HAP-1 (cell line): Measurements from ENCODE around the gene ANKFN1.
"Not testable (repeated sequence)": the region's sequence is repeated elsewhere in the genome, so short reads cannot be mapped to it uniquely, and the experiment has no call there.

Experiments used
- DNase-seq, 2 experiments: peaks; one replicate each; pipeline ENCODE4 v3.0.0-alpha.2; 2016 to 2020; ENCODE audit warnings: low spot score in 2 of 2
- H3K27me3 ChIP-seq: fragments of 250-450 bp; sonication (Bioruptor Pico); 2 replicates; pipeline ENCODE4 v1.5.1; 2020; ENCODE audit warnings: low read depth, mild to moderate bottlenecking, moderate library complexity
- H3K36me3 ChIP-seq: fragments of 250-450 bp; sonication (Bioruptor Pico); replicated peaks from 2 replicates; pipeline ENCODE4 v1.5.1; 2020; ENCODE audit warnings: mild to moderate bottlenecking
- H3K4me1 ChIP-seq: fragments of 250-450 bp; sonication (Bioruptor Pico); 2 replicates; pipeline ENCODE4 v1.5.1; 2020; ENCODE audit warnings: mild to moderate bottlenecking
- H3K4me3 ChIP-seq: fragments of 250-450 bp; sonication (Bioruptor Pico); 2 replicates; pipeline ENCODE4 v1.5.1; 2020; ENCODE audit warnings: mild to moderate bottlenecking, moderate library complexity
- H3K9me3 ChIP-seq: fragments of 250-450 bp; sonication (Bioruptor Pico); 2 replicates; pipeline ENCODE4 v1.5.1; 2020; ENCODE audit warnings: mild to moderate bottlenecking, moderate library complexity
- in situ Hi-C: fragments of 300-500 bp; cut with MboI; formaldehyde crosslinking; loops from 3 replicates; pipeline ENCODE4 v1.14.3; 2020; ENCODE audit warnings: low sequenced_read_pairs, inconsistent platforms, mixed read lengths

Gene ANKFN1

DNA sequence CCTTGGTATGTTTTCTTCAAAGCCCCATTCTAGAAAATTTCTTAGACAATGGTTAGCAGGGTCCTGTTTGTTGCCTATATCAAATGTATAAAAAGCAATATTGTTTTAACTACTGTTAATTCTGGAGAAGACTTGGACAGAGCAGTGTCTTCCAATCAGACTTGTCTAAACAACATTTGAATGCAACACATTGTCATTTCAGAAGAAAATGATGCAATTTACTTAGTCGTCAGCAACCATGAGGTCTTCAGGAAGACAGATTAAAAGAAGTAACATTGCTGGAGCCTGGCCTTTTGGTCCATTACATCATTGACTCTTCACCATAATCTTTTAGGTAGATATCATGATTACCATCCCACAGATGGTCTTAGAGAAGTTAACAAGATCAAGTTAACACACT lies 94.5 kb downstream of the ANKFN1 start:
- in situ Hi-C loops, result no loop called here
- Histone ChIP-seq H3K4me3 (no peak overlapping the region), H3K27me3 (no peaks in the 10 kb centered on the region), H3K4me1 (no peaks in the 10 kb centered on the region), H3K9me3 (no peaks in the 10 kb centered on the region), H3K36me3 (no peaks in the 10 kb centered on the region)
- DNase-seq, result no peak

DNA sequence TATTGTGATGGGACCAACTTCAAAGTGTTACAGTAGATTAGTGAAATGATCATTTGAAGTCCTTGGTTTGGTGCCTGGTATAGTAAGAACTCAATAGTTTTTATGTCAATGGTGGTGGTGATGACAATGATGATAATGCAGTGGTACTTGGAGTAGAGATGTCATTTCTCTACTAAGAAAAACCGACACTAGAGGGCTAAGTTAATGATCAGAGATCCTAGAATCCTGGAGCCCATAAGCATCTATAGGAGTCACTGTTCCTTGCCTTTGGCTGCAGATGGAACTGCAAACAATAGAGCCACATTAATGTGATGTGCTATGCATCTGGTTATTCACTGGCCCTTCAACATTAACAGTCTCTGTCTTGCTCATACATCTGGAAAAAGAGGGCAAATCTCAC lies 103.8 kb downstream of the ANKFN1 start:
- H3K9me3 ChIP-seq, result no peaks in the 10 kb centered on the region
- no peak for DNase-seq
- no peaks in the 10 kb centered on the region for H3K36me3 ChIP-seq
- H3K4me3 ChIP-seq, result no peak overlapping the region
- H3K27me3 ChIP-seq, result no peaks in the 10 kb centered on the region
- in situ Hi-C loops, result no loop called here
- no peaks in the 10 kb centered on the region for H3K4me1 ChIP-seq

DNA sequence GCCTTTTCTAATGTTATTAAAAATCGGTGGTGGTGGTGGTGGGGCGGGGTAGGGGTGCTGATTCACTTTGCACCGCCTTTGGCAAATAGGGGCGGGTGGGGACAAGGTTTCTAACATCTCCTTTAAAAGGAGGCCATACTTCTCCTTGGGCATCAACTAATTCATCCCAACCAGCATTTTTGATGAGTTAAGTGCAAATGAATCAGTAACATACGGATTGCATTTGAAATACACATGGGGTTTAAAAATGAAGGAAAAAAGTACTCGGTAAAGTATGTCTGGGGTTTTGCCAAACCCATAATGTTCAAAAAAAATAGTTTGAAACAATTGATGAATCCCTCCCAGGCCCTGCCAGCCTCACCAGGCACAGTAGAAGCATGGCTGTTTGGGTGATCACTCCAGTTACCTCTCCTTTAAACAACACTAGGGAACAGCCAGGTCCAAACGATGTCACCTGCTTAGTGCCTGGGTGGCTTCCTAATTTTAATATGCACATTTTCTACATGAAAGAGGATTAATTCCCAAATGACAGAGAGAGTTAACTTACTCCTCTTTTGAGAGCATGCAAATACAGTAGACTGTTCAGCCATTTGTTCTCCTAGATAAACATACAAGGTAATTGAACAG lies 107.2 kb downstream of the ANKFN1 start:
- no peak for DNase-seq
- in situ Hi-C loops, result no loop called here

DNA sequence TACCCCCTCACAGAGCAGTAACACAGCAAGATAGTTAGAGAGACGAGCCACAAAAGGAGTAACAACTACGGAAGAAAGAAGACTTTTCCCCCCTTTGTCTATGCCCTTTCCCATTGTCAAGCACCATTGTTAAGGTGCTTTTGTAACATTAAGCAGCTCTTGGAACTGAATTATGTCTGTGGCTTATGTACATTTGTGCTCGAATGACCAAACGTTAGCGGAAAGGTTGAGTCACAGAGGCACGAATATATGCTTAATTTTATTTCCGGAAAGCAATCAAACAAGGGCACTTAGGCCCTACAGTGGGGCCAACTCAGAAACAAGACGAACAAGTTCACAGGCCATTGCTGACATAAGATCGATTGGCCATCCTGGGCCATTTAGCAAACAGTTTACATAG lies 109.5 kb downstream of the ANKFN1 start:
- Histone ChIP-seq H3K36me3 (no peaks in the 10 kb centered on the region), H3K9me3 (no peaks in the 10 kb centered on the region), H3K4me3 (no peak overlapping the region), H3K27me3 (no peaks in the 10 kb centered on the region), H3K4me1 (no peaks in the 10 kb centered on the region; the same call in 1 of the 2 replicates)
- DNase-seq, result peak in 1 of 2 experiments; percentile 4
- in situ Hi-C loops, result no loop called here

More for the DNA sequence above, 107.2 kb downstream of the ANKFN1 start:
- no peaks in the 10 kb centered on the region; the same call in 1 of the 2 replicates for H3K4me1 ChIP-seq
- H3K36me3 ChIP-seq, result no peaks in the 10 kb centered on the region
- no peak overlapping the region for H3K4me3 ChIP-seq
- H3K9me3 ChIP-seq, result no peaks in the 10 kb centered on the region
- H3K27me3 ChIP-seq, result no peaks in the 10 kb centered on the region

DNA sequence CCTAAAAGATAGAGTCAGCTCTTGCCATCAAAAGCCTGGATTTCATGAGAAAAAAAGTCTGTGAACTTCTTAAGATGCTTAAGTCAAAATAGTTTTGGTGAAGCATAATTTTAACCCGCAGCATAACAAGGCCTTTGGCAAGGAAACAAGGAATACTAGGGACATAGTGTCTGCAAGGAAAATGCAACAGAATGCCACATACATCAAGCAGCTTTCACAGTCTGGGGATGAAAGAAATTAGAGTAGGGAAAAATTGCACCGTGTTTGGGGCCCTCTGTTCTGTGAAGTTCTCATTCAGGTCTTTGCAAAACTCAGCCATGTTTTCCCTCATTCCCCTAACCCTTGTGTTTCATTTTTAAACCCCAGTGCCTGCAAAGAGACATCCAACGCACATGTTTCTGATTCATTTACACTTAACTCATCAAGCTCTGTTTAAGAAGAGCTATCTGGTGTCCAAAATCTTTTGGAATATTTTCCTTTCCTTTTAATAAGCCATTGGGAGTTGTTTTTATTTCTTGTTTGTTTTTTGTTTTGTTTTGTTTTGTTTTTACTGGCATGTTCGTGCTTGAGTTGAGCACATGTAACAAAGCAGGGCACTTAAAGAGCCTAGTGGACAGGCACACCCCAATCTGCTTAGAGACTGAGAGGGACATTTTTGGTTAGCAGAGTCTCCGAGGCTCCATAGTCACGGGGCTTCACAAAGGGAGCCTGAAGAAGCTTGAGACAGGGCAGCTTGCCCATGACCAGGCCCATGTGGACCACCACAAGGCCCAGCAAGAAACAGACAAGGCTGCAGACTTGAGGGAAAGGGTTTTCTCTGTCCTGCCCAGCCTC lies 116.5 kb downstream of the ANKFN1 start:
- no peaks in the 10 kb centered on the region for H3K4me1 ChIP-seq
- in situ Hi-C loops, result no loop called here
- H3K27me3 ChIP-seq, result no peaks in the 10 kb centered on the region
- no peak for DNase-seq
- H3K4me3 ChIP-seq, result no peak overlapping the region
- H3K36me3 ChIP-seq, result no peaks in the 10 kb centered on the region
- no peaks in the 10 kb centered on the region for H3K9me3 ChIP-seq

DNA sequence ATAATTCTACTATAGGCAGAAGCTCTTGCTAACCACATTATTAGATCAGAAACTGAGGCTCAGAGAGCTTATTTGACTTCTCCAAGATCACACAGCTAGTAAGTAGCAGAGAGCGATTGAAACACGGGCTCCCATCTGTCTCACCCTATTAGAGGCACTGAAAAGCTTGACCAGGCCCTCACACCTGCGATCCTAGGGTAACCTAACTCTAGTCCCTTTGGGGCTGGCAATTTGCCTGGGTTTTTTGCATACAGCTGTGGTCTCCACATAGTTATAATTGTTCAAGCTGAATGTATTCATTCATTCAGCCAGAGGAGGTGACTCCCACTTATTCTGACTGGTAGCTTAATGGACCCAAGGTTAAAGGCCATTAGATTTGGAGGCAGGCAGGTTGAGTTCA lies 121.2 kb downstream of the ANKFN1 start:
- Histone ChIP-seq H3K9me3 (no peaks in the 10 kb centered on the region), H3K4me1 (no peaks in the 10 kb centered on the region), H3K27me3 (no peaks in the 10 kb centered on the region), H3K4me3 (no peak overlapping the region), H3K36me3 (no peaks in the 10 kb centered on the region)
- no peak for DNase-seq
- in situ Hi-C loops, result no loop called here

DNA sequence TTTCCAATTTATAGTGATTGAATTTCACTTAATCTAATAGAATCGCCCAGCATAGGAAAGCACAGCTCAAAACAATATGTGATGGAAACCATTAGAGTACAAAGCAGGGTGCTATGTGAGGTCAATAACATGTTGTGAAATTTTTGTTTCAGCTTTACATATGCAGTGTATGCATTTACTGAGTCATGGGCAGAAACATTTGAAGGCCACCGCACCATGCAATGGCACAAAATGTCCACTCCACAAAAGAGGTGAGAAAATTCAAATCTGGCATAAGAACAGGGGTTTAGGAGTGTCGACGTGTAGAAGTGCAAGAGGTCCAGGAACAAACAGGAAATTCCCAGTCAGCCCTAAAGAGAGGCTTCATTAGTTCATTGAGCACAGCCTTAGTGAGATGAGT lies 131.2 kb downstream of the ANKFN1 start:
- in situ Hi-C loops, result no loop called here
- no peak for DNase-seq
- Histone ChIP-seq H3K4me3 (no peak overlapping the region), H3K27me3 (no peaks in the 10 kb centered on the region), H3K9me3 (no peaks in the 10 kb centered on the region), H3K36me3 (no peaks in the 10 kb centered on the region), H3K4me1 (no peaks in the 10 kb centered on the region)

DNA sequence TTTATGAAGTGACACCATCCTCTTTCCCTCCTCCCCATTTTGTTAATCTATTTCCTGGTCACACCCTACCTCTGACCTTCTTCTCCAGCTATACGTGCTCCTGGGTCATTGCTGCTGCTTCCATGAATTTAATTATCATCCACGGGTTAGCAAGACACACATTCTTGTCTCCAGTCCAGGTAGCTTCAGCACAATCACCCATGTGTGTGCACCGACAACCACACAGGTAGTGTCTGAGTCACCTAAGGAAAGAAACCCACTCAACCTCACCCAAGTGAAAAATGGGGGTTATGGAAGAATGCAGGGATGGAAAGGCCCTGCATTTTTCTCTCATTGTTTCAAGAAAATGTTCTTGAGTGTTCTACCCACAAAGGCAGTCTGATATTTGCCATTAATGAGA lies 135.5 kb downstream of the ANKFN1 start:
- in situ Hi-C loops, H3K4me1 ChIP-seq: not testable (repeated sequence)

DNA sequence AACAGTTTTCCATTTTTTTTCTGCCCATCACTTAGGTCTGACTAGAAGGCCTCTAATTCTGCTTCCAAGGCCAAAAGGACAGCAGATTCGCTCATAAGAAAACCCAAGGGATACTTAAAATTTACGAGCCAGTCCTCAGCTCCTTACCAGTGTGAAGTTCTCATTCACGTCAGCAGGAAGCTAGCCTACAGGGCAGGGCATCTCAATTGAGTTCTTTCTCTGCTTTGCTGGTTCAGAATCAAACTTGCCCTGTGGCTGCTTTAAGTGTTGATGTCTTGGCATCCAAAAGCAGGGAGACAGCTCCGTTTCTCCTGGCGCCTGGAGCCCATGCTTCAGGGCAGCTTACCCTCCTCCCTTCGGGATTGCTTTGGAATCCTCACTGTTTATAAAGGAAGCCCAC lies 136.0 kb downstream of the ANKFN1 start:
- in situ Hi-C loops, result no loop called here
- DNase-seq, result no peak
- H3K9me3 ChIP-seq, result no peaks in the 10 kb centered on the region
- H3K4me3 ChIP-seq, result no peak overlapping the region
- H3K36me3 ChIP-seq, result no peaks in the 10 kb centered on the region
- H3K27me3 ChIP-seq, result no peaks in the 10 kb centered on the region
- H3K4me1 ChIP-seq, result no peaks in the 10 kb centered on the region

More for the DNA sequence above, 135.5 kb downstream of the ANKFN1 start:
- not testable (repeated sequence) for DNase-seq, H3K4me3 ChIP-seq, H3K27me3 ChIP-seq, H3K36me3 ChIP-seq, H3K9me3 ChIP-seq

DNA sequence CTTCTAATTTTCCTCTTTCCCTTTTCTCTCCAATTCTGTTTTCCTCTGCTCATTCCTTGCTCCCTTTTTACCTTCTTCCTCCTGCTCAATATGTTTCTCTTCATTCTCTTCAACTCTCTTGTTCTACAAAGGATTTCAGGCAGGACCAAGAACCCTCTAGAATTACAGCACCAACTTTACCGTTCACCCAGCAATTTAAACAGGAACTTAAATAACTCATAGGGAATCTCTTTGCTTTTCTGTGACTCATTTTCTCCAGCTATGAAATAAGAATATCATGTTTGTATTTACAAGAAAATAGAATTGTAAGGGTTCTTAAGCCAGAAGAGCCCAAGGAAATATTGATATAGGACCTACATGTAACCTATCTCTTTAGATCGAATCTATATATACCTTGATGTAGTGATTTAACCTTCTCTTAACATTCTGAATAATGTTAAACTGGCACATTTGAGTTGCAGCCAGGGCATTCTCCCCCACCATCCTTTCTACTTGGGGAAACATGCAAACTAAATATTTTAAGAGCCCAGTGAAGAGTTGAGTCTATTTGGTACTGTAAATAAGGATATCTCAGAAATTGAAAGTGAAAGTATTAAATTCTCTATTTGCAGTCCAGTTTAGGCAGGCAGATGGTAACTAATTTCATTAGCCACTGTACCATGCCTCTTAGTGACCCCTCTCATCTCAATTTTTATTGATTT lies 137.0 kb downstream of the ANKFN1 start:
- Histone ChIP-seq H3K27me3 (no peaks in the 10 kb centered on the region), H3K4me1 (no peaks in the 10 kb centered on the region), H3K36me3 (no peaks in the 10 kb centered on the region), H3K9me3 (no peaks in the 10 kb centered on the region), H3K4me3 (no peak overlapping the region)
- DNase-seq, result no peak
- in situ Hi-C loops, result no loop called here

DNA sequence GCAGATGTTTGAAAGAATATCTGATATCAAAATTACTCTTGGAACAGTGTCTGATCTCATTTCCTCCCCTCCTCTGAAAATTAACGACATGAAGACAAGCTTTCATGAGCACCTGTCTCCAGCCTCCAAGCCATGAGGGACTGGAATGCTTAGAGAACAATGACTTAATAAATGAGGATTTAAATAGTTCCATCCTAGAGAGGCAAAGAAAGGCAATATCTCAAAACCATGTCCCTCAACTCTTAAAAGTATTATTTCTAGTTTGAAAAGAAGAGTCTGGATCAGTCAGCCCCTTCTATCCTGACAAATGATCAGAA lies 137.5 kb downstream of the ANKFN1 start:
- DNase-seq, result no peak
- H3K4me3 ChIP-seq, result no peak overlapping the region

DNA sequence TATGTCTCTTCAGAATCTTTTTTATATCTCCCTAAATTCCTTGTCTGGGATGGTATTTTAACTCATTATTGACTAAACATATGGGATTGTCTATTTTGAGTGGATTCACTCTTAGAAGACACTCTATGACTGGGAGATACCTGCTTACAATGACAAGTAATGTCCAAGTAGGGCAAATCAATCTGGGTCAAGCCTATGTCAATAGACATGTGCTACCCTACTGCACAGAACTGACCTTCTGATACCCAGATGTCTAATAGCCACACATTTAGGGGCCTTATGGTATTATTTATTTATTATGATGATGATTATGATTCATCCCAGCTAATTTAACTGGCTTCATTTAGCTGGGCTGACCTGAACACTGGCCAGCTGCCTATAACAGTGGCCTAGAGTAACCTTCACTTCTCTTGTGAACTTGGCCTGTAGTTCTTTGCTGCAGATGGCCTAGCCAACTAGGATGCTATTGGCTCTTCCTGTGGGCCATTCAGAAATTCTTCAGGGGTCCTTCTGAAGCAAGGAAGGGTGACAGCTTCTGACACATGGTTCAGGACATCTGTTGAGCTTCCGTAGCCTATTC lies 138.0 kb downstream of the ANKFN1 start:
- in situ Hi-C loops, result no loop called here
- Histone ChIP-seq H3K4me1 (no peaks in the 10 kb centered on the region), H3K4me3 (no peak overlapping the region), H3K9me3 (no peaks in the 10 kb centered on the region), H3K27me3 (no peaks in the 10 kb centered on the region), H3K36me3 (no peaks in the 10 kb centered on the region)
- no peak for DNase-seq

More for the DNA sequence above, 137.5 kb downstream of the ANKFN1 start:
- Histone ChIP-seq H3K4me1 (no peaks in the 10 kb centered on the region), H3K36me3 (no peaks in the 10 kb centered on the region), H3K27me3 (no peaks in the 10 kb centered on the region), H3K9me3 (no peaks in the 10 kb centered on the region)
- in situ Hi-C loops, result no loop called here

DNA sequence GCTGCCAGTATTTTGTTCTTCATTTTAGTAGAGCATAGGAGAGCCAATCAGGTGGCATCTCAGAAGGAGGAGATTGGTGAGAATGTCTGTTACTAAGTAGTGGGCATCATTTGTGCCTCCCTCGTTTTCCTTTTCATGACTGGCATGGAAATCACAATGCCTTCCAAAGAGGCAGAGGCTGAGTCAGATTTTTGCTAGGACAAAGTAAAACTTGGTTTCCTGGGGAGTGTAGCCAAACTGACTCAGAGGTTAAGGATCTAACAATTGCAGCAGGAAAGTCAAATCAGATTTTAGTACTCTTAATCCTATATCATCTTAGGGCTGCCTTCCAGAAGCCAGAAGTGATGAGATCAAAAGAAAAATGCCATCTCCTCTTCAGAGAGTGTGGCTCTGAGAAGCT lies 138.7 kb downstream of the ANKFN1 start:
- no peak for DNase-seq
- no peaks in the 10 kb centered on the region for H3K9me3 ChIP-seq
- no peaks in the 10 kb centered on the region for H3K4me1 ChIP-seq
- H3K27me3 ChIP-seq, result no peaks in the 10 kb centered on the region
- in situ Hi-C loops, result no loop called here
- no peak overlapping the region for H3K4me3 ChIP-seq
- no peaks in the 10 kb centered on the region for H3K36me3 ChIP-seq

DNA sequence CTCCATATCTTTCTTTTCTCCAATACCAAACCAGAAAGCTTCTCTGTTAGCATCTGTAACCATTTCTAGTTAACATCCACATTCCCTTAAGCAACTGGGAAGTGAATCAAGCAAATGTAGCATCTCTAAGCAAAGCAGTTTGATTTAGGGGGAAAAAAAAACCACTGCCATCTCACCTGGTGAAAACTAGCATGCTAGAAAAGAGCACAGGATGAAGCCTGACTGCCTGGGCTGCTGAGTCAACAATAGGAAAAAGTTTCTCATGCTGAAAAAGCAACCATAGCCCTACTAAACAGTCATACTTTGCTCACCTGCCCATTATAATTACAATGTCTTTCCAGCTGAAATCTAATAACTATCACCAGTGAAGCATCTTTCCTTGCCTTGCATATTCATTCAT lies 139.3 kb downstream of the ANKFN1 start:
- Histone ChIP-seq H3K27me3 (no peaks in the 10 kb centered on the region), H3K4me1 (no peaks in the 10 kb centered on the region), H3K4me3 (no peak overlapping the region), H3K36me3 (no peaks in the 10 kb centered on the region), H3K9me3 (no peaks in the 10 kb centered on the region)
- no peak for DNase-seq
- in situ Hi-C loops, result no loop called here
